Measurements from ENCODE around the gene WFIKKN1. TPM values are rescaled to one million over a fixed set of nuclear protein-coding genes. Genes with fewer than 3 reads are reported as not detected.

Gene WFIKKN1
- total and polyA plus RNA-seq, 2 experiments from 2014 or later = 3.5 to 6.8 TPM

DNA sequence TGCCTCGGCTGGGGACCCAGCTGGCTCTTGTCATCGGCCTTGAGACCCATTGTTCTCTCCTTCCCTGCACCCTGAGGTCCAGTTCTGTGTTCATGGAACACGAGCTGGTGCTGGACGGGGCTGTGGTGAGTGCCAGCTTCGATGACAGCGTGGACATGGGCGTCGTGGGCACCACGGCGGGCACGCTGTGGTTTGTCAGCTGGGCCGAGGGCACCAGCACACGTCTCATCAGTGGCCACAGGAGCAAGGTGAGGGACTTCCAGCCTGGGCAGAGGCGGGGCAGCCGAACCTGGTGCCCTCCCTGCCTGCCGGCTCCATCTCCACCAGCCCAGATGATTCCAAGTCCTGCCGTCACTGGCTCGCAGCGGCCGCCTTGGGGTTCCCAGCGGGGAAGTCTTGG lies 31.8 kb downstream of the WFIKKN1 start:
- Mint-ChIP-seq H3K27me3 (ENCODE audit: insufficient read depth, low read depth, poor library complexity) (peaks cover 4% of the 10 kb centered on the region), H3K9me3 (no peaks in the 10 kb centered on the region; the same call in 2 of the 3 replicates), H3K36me3 (ENCODE audit: low read depth) (peaks cover 8% of the 10 kb centered on the region; the same call in 1 of the 3 replicates), H3K27ac (no peak overlapping the region), H3K4me1 (no peaks in the 10 kb centered on the region), H3K4me3 (no peak overlapping the region)
- Histone ChIP-seq H2AFZ (no peak overlapping the region), H3K27me3 (ENCODE audit: insufficient read depth) (no peaks in the 10 kb centered on the region), H3K79me2 (replicated peaks; ENCODE audit: insufficient read depth) (no peaks in the 10 kb centered on the region), H3K4me3 (no peak overlapping the region), H3K4me1 (ENCODE audit: insufficient read depth) (no peaks in the 10 kb centered on the region), H3K27ac (ENCODE audit: low read depth) (no peak overlapping the region), H4K20me1 (replicated peaks; ENCODE audit: insufficient read depth) (no peaks in the 10 kb centered on the region), H3K36me3 (ENCODE audit: insufficient read depth) (no peaks in the 10 kb centered on the region), H3K4me2 (no peak overlapping the region), H3F3A (replicated peaks; ENCODE audit: low read depth) (0 out of 2 replicates have a peak, but pooled peaks cover 4% of the 10 kb centered on the region), H3K9me2 (ENCODE audit: insufficient read depth) (no peaks in the 10 kb centered on the region)
- no peak for ATAC-seq
- no peak for DNase-seq (ENCODE audit: low spot score)
- no peak for TF ChIP-seq POLR2AphosphoS5 (IDR thresholded peaks at IDR 0.05; ENCODE audit: low read depth)
- no peak for TF ChIP-seq ZNF114 (CRISPR knock-in tag; IDR thresholded peaks at IDR 0.05)
- no peak for TF ChIP-seq EZH2phosphoT487 (IDR thresholded peaks at IDR 0.05; ENCODE audit: unreplicated experiment)

GRCh38 chr16:666572-666971 lies 35.8 kb downstream of the WFIKKN1 start:
- H3K9me3 Mint-ChIP-seq = no peaks in the 10 kb centered on the region; the same call in 2 of the 3 replicates
- H3K4me3 Mint-ChIP-seq = no peak overlapping the region
- no peak overlapping the region for H3K4me2 ChIP-seq
- H3K4me1 ChIP-seq (ENCODE audit: insufficient read depth) = no peaks in the 10 kb centered on the region
- H3K79me2 ChIP-seq (replicated peaks; ENCODE audit: insufficient read depth) = peaks cover 16% of the 10 kb centered on the region
- H2AFZ ChIP-seq = no peak overlapping the region
- no peak for DNase-seq (ENCODE audit: low spot score)
- H3K36me3 Mint-ChIP-seq (ENCODE audit: low read depth) = peaks cover 23% of the 10 kb centered on the region
- H3K36me3 ChIP-seq (ENCODE audit: insufficient read depth) = peaks cover 11% of the 10 kb centered on the region; the same call in 1 of the 2 replicates
- peaks cover 4% of the 10 kb centered on the region for H3K27me3 Mint-ChIP-seq (ENCODE audit: insufficient read depth, low read depth, poor library complexity)
- H3K4me1 Mint-ChIP-seq = no peaks in the 10 kb centered on the region
- no peaks in the 10 kb centered on the region; the same call in 1 of the 2 replicates for H4K20me1 ChIP-seq (replicated peaks; ENCODE audit: insufficient read depth)
- H3K4me3 ChIP-seq = no peak overlapping the region
- H3K27ac ChIP-seq (ENCODE audit: low read depth) = no peak overlapping the region
- H3K9me2 ChIP-seq (ENCODE audit: insufficient read depth) = no peaks in the 10 kb centered on the region
- H3K27me3 ChIP-seq (ENCODE audit: insufficient read depth) = no peaks in the 10 kb centered on the region
- H3F3A ChIP-seq (replicated peaks; ENCODE audit: low read depth) = peaks cover 6% of the 10 kb centered on the region; the same call in 1 of the 2 replicates
- no peak overlapping the region for H3K27ac Mint-ChIP-seq
- ATAC-seq = no peak
- TF ChIP-seq CREB1 (CRISPR knock-in tag; IDR thresholded peaks at IDR 0.05; ENCODE audit: low read depth) = no peak
- no peak for TF ChIP-seq ZNF331 (CRISPR knock-in tag; IDR thresholded peaks at IDR 0.05; ENCODE audit: low read depth)
- TF ChIP-seq EZH2 (IDR thresholded peaks at IDR 0.05; ENCODE audit: low read depth, unreplicated experiment) = no peak
- TF ChIP-seq EZH2phosphoT487 (IDR thresholded peaks at IDR 0.05; ENCODE audit: unreplicated experiment) = no peak
- TF ChIP-seq ETS1 (IDR thresholded peaks at IDR 0.05) = no peak
- TF ChIP-seq ZNF114 (CRISPR knock-in tag; IDR thresholded peaks at IDR 0.05) = no peak
- TF ChIP-seq, protein P1, sequence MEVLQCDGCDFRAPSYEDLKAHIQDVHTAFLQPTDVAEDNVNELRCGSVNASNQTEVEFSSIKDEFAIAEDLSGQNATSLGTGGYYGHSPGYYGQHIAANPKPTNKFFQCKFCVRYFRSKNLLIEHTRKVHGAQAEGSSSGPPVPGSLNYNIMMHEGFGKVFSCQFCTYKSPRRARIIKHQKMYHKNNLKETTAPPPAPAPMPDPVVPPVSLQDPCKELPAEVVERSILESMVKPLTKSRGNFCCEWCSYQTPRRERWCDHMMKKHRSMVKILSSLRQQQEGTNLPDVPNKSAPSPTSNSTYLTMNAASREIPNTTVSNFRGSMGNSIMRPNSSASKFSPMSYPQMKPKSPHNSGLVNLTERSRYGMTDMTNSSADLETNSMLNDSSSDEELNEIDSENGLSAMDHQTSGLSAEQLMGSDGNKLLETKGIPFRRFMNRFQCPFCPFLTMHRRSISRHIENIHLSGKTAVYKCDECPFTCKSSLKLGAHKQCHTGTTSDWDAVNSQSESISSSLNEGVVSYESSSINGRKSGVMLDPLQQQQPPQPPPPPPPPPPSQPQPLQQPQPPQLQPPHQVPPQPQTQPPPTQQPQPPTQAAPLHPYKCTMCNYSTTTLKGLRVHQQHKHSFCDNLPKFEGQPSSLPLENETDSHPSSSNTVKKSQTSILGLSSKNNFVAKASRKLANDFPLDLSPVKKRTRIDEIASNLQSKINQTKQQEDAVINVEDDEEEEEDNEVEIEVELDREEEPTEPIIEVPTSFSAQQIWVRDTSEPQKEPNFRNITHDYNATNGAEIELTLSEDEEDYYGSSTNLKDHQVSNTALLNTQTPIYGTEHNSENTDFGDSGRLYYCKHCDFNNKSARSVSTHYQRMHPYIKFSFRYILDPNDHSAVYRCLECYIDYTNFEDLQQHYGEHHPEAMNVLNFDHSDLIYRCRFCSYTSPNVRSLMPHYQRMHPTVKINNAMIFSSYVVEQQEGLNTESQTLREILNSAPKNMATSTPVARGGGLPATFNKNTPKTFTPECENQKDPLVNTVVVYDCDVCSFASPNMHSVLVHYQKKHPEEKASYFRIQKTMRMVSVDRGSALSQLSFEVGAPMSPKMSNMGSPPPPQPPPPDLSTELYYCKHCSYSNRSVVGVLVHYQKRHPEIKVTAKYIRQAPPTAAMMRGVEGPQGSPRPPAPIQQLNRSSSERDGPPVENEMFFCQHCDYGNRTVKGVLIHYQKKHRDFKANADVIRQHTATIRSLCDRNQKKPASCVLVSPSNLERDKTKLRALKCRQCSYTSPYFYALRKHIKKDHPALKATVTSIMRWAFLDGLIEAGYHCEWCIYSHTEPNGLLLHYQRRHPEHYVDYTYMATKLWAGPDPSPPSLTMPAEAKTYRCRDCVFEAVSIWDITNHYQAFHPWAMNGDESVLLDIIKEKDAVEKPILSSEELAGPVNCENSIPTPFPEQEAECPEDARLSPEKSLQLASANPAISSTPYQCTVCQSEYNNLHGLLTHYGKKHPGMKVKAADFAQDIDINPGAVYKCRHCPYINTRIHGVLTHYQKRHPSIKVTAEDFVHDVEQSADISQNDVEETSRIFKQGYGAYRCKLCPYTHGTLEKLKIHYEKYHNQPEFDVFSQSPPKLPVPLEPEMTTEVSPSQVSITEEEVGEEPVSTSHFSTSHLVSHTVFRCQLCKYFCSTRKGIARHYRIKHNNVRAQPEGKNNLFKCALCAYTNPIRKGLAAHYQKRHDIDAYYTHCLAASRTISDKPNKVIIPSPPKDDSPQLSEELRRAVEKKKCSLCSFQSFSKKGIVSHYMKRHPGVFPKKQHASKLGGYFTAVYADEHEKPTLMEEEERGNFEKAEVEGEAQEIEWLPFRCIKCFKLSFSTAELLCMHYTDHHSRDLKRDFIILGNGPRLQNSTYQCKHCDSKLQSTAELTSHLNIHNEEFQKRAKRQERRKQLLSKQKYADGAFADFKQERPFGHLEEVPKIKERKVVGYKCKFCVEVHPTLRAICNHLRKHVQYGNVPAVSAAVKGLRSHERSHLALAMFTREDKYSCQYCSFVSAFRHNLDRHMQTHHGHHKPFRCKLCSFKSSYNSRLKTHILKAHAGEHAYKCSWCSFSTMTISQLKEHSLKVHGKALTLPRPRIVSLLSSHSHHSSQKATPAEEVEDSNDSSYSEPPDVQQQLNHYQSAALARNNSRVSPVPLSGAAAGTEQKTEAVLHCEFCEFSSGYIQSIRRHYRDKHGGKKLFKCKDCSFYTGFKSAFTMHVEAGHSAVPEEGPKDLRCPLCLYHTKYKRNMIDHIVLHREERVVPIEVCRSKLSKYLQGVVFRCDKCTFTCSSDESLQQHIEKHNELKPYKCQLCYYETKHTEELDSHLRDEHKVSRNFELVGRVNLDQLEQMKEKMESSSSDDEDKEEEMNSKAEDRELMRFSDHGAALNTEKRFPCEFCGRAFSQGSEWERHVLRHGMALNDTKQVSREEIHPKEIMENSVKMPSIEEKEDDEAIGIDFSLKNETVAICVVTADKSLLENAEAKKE (CRISPR knock-in tag; IDR thresholded peaks at IDR 0.05) = no peak
- TF ChIP-seq, protein P2, sequence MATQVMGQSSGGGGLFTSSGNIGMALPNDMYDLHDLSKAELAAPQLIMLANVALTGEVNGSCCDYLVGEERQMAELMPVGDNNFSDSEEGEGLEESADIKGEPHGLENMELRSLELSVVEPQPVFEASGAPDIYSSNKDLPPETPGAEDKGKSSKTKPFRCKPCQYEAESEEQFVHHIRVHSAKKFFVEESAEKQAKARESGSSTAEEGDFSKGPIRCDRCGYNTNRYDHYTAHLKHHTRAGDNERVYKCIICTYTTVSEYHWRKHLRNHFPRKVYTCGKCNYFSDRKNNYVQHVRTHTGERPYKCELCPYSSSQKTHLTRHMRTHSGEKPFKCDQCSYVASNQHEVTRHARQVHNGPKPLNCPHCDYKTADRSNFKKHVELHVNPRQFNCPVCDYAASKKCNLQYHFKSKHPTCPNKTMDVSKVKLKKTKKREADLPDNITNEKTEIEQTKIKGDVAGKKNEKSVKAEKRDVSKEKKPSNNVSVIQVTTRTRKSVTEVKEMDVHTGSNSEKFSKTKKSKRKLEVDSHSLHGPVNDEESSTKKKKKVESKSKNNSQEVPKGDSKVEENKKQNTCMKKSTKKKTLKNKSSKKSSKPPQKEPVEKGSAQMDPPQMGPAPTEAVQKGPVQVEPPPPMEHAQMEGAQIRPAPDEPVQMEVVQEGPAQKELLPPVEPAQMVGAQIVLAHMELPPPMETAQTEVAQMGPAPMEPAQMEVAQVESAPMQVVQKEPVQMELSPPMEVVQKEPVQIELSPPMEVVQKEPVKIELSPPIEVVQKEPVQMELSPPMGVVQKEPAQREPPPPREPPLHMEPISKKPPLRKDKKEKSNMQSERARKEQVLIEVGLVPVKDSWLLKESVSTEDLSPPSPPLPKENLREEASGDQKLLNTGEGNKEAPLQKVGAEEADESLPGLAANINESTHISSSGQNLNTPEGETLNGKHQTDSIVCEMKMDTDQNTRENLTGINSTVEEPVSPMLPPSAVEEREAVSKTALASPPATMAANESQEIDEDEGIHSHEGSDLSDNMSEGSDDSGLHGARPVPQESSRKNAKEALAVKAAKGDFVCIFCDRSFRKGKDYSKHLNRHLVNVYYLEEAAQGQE (IDR thresholded peaks at IDR 0.05; ENCODE audit: unreplicated experiment) = no peak
- TF ChIP-seq STAT1 (IDR thresholded peaks at IDR 0.05; ENCODE audit: unreplicated experiment) = no peak
- no peak for TF ChIP-seq NANOG (IDR thresholded peaks at IDR 0.05; ENCODE audit: borderline replicate concordance)

Measured in GM23338 (cell line).